Psoas muscle (tissue), 8 donors: Measurements from ENCODE around the gene RAPGEF4. TPM values are rescaled to one million over a fixed set of nuclear protein-coding genes. Genes with fewer than 3 reads are reported as not detected.

ENCODE experiments used
- ATAC-seq, 4 donors: fragments of 200-7000 bp; cut with Tn5 transposase; one replicate each; pipeline ENCODE4 v1.9.1; 2020; ENCODE audit warnings: moderate library complexity in 3 of 4, mild to moderate bottlenecking in 2 of 4
- DNase-seq, 2 donors: peaks; one replicate each; pipeline ENCODE4 v3.0.0-alpha.2; 2020
- H3K27ac ChIP-seq: fragments of 200-600 bp; one replicate; pipeline ENCODE4 v1.8.0; 2022
- H3K27me3 ChIP-seq, 3 donors: fragments of 200-600 bp in 1 of 3; one replicate each; pipeline versions ENCODE4 v1.6.1 to v1.8.0; 2013 to 2022; ENCODE audit warnings: low read length in 2 of 3, mild to moderate bottlenecking in 2 of 3, moderate library complexity in 1 of 3; ENCODE audit not compliant: insufficient read depth in 3 of 3
- H3K36me3 ChIP-seq, 2 donors: fragments of 200-600 bp in 1 of 2; one replicate each; pipeline versions ENCODE4 v1.6.1 to v1.8.0; 2013 to 2022; ENCODE audit warnings: low read depth in 1 of 2, mild to moderate bottlenecking in 1 of 2, moderate library complexity in 1 of 2; ENCODE audit not compliant: insufficient read depth in 1 of 2
- H3K4me1 ChIP-seq: fragments of 200-600 bp; one replicate; pipeline ENCODE4 v1.8.0; 2022
- H3K4me3 ChIP-seq: fragments of 200-600 bp; one replicate; pipeline ENCODE4 v1.8.0; 2022; ENCODE audit warnings: mild to moderate bottlenecking
- H3K9me3 ChIP-seq: fragments of 200-600 bp; one replicate; pipeline ENCODE4 v1.8.0; 2022
- CTCF ChIP-seq: fragments of 200-600 bp; IDR thresholded peaks from one replicate; pipeline ENCODE4 v1.8.0; 2022; ENCODE audit warnings: antibody characterized with exemption
- WGBS, 3 donors: extraction: QIAGEN DNeasy Blood & Tissue Kit; methylation state at CpG; one replicate each; pipeline versions ENCODE4 v1.1.6 to v1.1.7; 2013; 5-methylcytosine and 5-hydroxymethylcytosine counted together
- intact Hi-C, 2 donors: fragments of 100-400 bp; cut with DNase I; formaldehyde crosslinking; loops; one replicate each; pipeline versions ENCODE4 v1.11.0 to v1.14.2; 2022
- polyA plus RNA-seq, 3 donors: library from polyadenylated mRNA; stranded (reverse); fragments of 200-250 nt; gene quantifications; one replicate each; pipeline ENCODE4 v1.2.3, GENCODE V29; 2013
- total RNA-seq, 4 donors: library from RNA; stranded (reverse); fragmentation: NEBNext Ultra II Directional in 2 of 4; extraction: Animal tissue kit (Norgen Biotek cat#: 25700) in 2 of 4; gene quantifications; one replicate each; pipeline versions ENCODE4 v1.2.1 to v1.2.4, GENCODE V29; 2021 to 2023
- donor health status: healthy with polysubstance abuse.
- donor health status: DM: no; HTN: no; CAD: no; lungs with moderate emphysema.
- donor health status: Bipolar disorder and iron deficiency.
- donor health status: healthy.
- donor health status: DM: yes; HTN: yes; CAD: no.
- donor health status: DM: no; HTN: no; CAD: no.
- donor health status: DM: no; HTN: no; CAD: no.
- donor health status: DM: yes; HTN: yes; CAD: no.

The RAPGEF4 gene
- total and polyA plus RNA-seq, 7 donors = 0.61 to 2.0 (median 0.92) TPM

GRCh38 chr2:172804423-172804822 lies 68.8 kb downstream of the RAPGEF4 start:
- 70 to 85% (median 70%) methylated on average over 4 of the region's 4 CpGs for WGBS, 3 donors
- H3K9me3 ChIP-seq = no peaks in the 10 kb centered on the region
- no peak overlapping the region for H3K4me3 ChIP-seq
- no peaks in the 10 kb centered on the region for H3K27me3 ChIP-seq
- peaks cover 3% of the 10 kb centered on the region for H3K4me1 ChIP-seq
- DNase-seq (no peak), ATAC-seq (no peak)
- intact Hi-C loops = no loop called here
- H3K27ac ChIP-seq = no peak overlapping the region
- no peak for TF ChIP-seq CTCF
- H3K36me3 ChIP-seq = no peaks in the 10 kb centered on the region

- Histone ChIP-seq H3K4me1 (peaks cover 3% of the 10 kb centered on the region), H3K4me3 (no peak overlapping the region), H3K36me3 (no peaks in the 10 kb centered on the region), H3K27ac (no peak overlapping the region), H3K27me3 (no peaks in the 10 kb centered on the region), H3K9me3 (no peaks in the 10 kb centered on the region)
- peak in 3 of 4 donors; percentile 34 to 74 (median 39) for ATAC-seq
- TF ChIP-seq CTCF = peak; percentile 81
- DNase-seq = no peak
- 1 to 2% (median 2%) methylated on average over 2 of the region's 2 CpGs for WGBS, 3 donors
- intact Hi-C loops = loop anchor here (1.0 to 2.0 kb wide), 2 partner anchors 124 to 126 kb away; no protein-coding TSS in a partner anchor
These were observed 70.8 kb downstream of the RAPGEF4 start for GRCh38 chr2:172806493-172806892.

- intact Hi-C loops = loop anchor here (1.0 to 2.0 kb wide), 2 partner anchors 123 to 126 kb away; no protein-coding TSS in a partner anchor
- WGBS, 3 donors = 53 to 63% (median 57%) methylated on average over 6 of the region's 6 CpGs
These were observed 71.4 kb downstream of the RAPGEF4 start for GRCh38 chr2:172806996-172807395.

GRCh38 chr2:172808156-172808555 lies 72.5 kb downstream of the RAPGEF4 start:
- Histone ChIP-seq H3K9me3 (no peaks in the 10 kb centered on the region), H3K27ac (no peak overlapping the region), H3K27me3 (no peaks in the 10 kb centered on the region), H3K36me3 (no peaks in the 10 kb centered on the region), H3K4me3 (no peak overlapping the region), H3K4me1 (peaks cover 3% of the 10 kb centered on the region)
- intact Hi-C loops = no loop called here
- no peak for TF ChIP-seq CTCF
- DNase-seq (no peak), ATAC-seq (no peak)
- 90 to 95% (median 93%) methylated on average over 4 of the region's 4 CpGs for WGBS, 3 donors

More at GRCh38 chr2:172806996-172807395, 71.4 kb downstream of the RAPGEF4 start:
- Histone ChIP-seq H3K36me3 (no peaks in the 10 kb centered on the region), H3K27ac (no peak overlapping the region), H3K27me3 (no peaks in the 10 kb centered on the region), H3K4me3 (no peak overlapping the region), H3K4me1 (peaks cover 3% of the 10 kb centered on the region), H3K9me3 (no peaks in the 10 kb centered on the region)
- no peak for TF ChIP-seq CTCF
- DNase-seq = no peak
- no peak for ATAC-seq

GRCh38 chr2:172811027-172811426 lies 75.4 kb downstream of the RAPGEF4 start:
- Histone ChIP-seq H3K9me3 (no peaks in the 10 kb centered on the region), H3K36me3 (no peaks in the 10 kb centered on the region), H3K4me1 (peaks cover 3% of the 10 kb centered on the region), H3K27me3 (no peaks in the 10 kb centered on the region), H3K27ac (no peak overlapping the region), H3K4me3 (no peak overlapping the region)
- TF ChIP-seq CTCF = no peak
- intact Hi-C loops = no loop called here
- ATAC-seq = no peak
- no peak for DNase-seq
- WGBS, 3 donors = 15 to 24% (median 18%) methylated on average over 2 of the region's 2 CpGs
